BLaER1 (cell line): ENCODE measurements around the gene CPEB1.

Experiments used
- H3K27ac ChIP-seq: shearing (Covaris generic); formaldehyde crosslinking; 2 replicates; pipeline ENCODE4 v1.8.1; 2022
- H3K27me3 ChIP-seq: shearing (Covaris generic); formaldehyde crosslinking; 2 replicates; pipeline ENCODE4 v1.8.1; 2022
- H3K36me3 ChIP-seq: shearing (Covaris generic); formaldehyde crosslinking; 2 replicates; pipeline ENCODE4 v1.8.1; 2022
- H3K4me1 ChIP-seq: shearing (Covaris generic); formaldehyde crosslinking; 2 replicates; pipeline ENCODE4 v1.8.1; 2022
- H3K4me2 ChIP-seq: shearing (Covaris generic); formaldehyde crosslinking; 2 replicates; pipeline ENCODE4 v1.8.1; 2022
- H3K4me3 ChIP-seq: shearing (Covaris generic); formaldehyde crosslinking; 2 replicates; pipeline ENCODE4 v1.8.1; 2022
- H3K9ac ChIP-seq: shearing (Covaris generic); formaldehyde crosslinking; 2 replicates; pipeline ENCODE4 v1.8.1; 2022
- H3K9me3 ChIP-seq: shearing (Covaris generic); formaldehyde crosslinking; 2 replicates; pipeline ENCODE4 v1.8.1; 2022
- H4K20me1 ChIP-seq: shearing (Covaris generic); formaldehyde crosslinking; 2 replicates; pipeline ENCODE4 v1.8.1; 2022
- Cebpa-rat ChIP-seq: shearing (Covaris generic); IDR thresholded peaks from 2 replicates; pipeline ENCODE4 v1.8.1; 2022

The CPEB1 gene

DNA sequence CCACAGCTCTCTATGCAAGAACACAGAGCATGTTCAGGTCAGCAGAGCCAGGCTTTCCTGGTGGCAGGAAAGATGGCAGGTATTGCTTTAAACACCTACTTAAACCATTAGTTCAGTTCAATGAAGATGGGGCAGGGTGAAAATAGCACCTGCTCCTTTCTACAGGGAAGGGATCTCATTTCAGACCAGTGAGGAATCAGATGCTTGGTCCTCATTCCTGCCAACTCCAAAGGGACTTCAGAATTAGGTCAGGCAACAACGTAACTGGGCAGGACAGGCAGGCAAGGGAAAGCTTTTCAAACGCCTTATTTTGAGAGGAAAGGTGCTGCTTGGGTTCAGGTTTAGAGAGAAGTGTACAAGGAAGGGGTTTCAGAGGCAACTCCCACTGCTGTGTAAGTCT is 94.3 kb downstream of the CPEB1 start:
- H3K4me1 ChIP-seq = no peaks in the 10 kb centered on the region
- no peaks in the 10 kb centered on the region for H3K36me3 ChIP-seq
- H3K9me3 ChIP-seq = no peaks in the 10 kb centered on the region
- H3K9ac ChIP-seq = no peak overlapping the region
- no peak overlapping the region for H3K27ac ChIP-seq
- no peak for TF ChIP-seq Cebpa-rat
- H3K4me2 ChIP-seq = no peak overlapping the region
- no peaks in the 10 kb centered on the region for H4K20me1 ChIP-seq
- H3K27me3 ChIP-seq = no peaks in the 10 kb centered on the region
- no peak overlapping the region for H3K4me3 ChIP-seq

DNA sequence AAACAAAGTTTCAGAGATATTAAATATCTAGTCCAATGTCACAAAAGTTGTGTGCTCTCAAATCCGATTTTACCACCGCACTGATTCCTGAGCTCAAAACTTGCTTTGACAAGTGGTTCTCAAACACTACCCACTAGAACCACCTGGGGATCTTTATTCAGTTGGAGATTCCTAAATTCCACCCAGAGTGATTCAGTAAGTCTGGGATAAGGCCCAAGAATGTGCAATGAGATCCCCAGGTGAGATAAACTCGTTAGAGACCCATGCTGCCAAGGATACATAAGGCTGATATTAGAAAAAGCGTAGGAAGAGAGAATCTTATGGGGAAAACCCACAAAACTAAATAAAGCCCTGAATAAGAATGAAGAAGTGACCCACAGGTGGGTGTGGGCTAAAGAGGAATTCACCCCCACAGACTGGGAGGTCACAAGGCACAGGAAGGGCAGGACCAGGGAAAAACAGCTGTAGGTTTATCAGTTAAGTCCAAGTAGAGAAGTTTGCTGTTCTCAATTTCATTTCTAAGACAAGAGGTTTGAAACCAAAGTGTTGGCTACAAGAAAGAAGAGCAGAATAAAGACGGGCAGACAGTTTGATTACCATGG is 95.4 kb downstream of the CPEB1 start:
- no peak for TF ChIP-seq Cebpa-rat
- Histone ChIP-seq H3K27ac (no peak overlapping the region), H3K4me1 (no peaks in the 10 kb centered on the region), H3K27me3 (no peaks in the 10 kb centered on the region), H3K9ac (no peak overlapping the region), H3K4me3 (no peak overlapping the region), H3K9me3 (no peaks in the 10 kb centered on the region), H3K36me3 (no peaks in the 10 kb centered on the region), H3K4me2 (no peak overlapping the region), H4K20me1 (no peaks in the 10 kb centered on the region)

DNA sequence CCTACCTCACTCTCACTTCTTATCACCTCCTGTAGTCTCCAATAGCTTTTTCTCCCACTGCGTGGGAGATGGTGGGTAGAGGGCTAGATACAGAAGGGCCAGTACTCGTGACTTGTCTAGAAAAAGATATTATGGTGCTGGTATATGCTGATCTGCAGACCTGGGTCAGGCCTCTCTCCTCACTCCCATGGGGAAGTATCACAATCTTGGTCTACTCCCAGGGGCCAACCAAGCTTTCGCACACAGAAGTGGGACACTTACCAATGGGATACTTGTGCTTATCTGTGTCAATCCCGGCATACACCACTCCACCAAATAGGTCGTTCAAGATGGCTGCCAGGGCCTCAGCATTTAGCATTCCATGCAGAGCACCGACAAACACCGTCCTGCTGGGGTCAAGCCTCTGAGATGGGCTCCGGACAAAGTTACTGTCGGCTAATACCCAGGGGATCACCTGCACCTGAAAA is 97.9 kb downstream of the CPEB1 start:
- no peak for TF ChIP-seq Cebpa-rat
- no peaks in the 10 kb centered on the region for H3K27me3 ChIP-seq
- H3K4me2 ChIP-seq = no peak overlapping the region
- no peaks in the 10 kb centered on the region for H3K4me1 ChIP-seq
- H3K4me3 ChIP-seq = no peak overlapping the region
- no peaks in the 10 kb centered on the region for H4K20me1 ChIP-seq
- H3K27ac ChIP-seq = no peak overlapping the region
- no peaks in the 10 kb centered on the region for H3K36me3 ChIP-seq
- no peaks in the 10 kb centered on the region for H3K9me3 ChIP-seq
- no peak overlapping the region for H3K9ac ChIP-seq

DNA sequence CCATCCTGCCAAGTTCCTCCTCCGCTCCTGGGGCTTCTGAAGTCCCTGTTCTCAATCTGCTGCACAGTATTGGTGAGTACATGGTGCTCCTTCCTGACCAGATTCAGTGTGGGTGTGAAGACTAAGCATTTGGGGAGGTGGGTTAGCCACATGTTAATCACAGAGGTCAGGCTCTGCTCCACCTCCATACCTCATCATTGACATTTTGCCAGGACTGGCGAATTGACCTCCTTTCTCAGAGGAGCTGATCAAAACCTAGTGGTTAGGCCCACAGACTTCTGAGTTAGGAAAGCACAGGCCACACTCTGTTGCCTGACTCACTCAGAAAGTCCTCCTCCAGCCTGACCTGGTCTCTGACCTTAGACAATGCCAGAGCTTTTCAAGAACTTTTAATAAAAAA is 98.5 kb downstream of the CPEB1 start:
- TF ChIP-seq Cebpa-rat = no peak
- Histone ChIP-seq H3K27me3 (no peaks in the 10 kb centered on the region), H3K4me3 (no peak overlapping the region), H3K36me3 (no peaks in the 10 kb centered on the region), H3K9me3 (no peaks in the 10 kb centered on the region), H3K4me1 (no peaks in the 10 kb centered on the region), H4K20me1 (no peaks in the 10 kb centered on the region), H3K4me2 (no peak overlapping the region), H3K9ac (no peak overlapping the region), H3K27ac (no peak overlapping the region)

DNA sequence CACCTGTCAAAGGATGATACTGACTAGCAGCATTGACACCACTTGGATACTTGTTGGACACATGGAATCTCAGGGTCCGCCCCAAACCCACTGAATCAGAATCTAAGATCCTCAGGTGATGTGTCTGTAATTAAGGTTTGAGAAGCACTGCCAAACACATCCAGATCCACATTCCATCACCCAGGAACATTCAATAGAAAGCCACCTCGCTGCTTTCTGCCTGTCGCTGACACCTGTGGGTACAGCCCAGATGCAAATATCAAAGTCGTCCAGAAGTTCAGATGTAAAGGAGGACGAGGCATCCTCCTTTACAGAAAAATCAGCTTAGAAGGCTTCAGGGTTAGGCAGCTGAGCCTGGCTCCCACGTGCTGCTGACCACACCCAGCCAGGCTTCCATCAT is 101.7 kb downstream of the CPEB1 start:
- Histone ChIP-seq H3K4me2 (no peak overlapping the region), H3K9me3 (no peaks in the 10 kb centered on the region), H3K4me1 (peaks cover 7% of the 10 kb centered on the region), H3K9ac (no peak overlapping the region), H3K36me3 (no peaks in the 10 kb centered on the region), H3K27me3 (no peaks in the 10 kb centered on the region), H3K27ac (no peak overlapping the region), H4K20me1 (no peaks in the 10 kb centered on the region), H3K4me3 (no peak overlapping the region)
- no peak for TF ChIP-seq Cebpa-rat

DNA sequence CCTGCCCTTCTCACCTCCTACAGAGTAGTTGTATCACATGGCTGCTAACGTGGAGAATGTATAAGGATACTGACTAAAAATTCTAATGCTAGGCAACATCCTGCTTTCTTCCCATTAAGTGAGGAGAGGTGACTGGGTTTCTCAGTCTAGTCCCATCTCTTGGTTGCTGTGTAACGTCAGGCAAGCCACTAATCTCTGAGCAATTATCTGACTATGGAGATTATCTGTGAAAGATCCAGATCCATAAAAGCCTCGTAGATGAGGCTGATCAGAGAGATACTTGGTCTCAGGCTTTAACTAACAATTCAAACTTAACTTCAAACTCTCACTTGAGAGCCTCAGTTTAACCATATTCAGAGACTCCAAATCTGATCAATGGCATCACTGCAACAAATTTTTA is 102.2 kb downstream of the CPEB1 start:
- peaks cover 2% of the 10 kb centered on the region for H4K20me1 ChIP-seq
- no peaks in the 10 kb centered on the region for H3K36me3 ChIP-seq
- peaks cover 7% of the 10 kb centered on the region for H3K4me1 ChIP-seq
- H3K27me3 ChIP-seq = no peaks in the 10 kb centered on the region
- no peak overlapping the region for H3K4me3 ChIP-seq
- H3K27ac ChIP-seq = no peak overlapping the region
- no peaks in the 10 kb centered on the region for H3K9me3 ChIP-seq
- H3K9ac ChIP-seq = no peak overlapping the region
- TF ChIP-seq Cebpa-rat = no peak
- H3K4me2 ChIP-seq = no peak overlapping the region

DNA sequence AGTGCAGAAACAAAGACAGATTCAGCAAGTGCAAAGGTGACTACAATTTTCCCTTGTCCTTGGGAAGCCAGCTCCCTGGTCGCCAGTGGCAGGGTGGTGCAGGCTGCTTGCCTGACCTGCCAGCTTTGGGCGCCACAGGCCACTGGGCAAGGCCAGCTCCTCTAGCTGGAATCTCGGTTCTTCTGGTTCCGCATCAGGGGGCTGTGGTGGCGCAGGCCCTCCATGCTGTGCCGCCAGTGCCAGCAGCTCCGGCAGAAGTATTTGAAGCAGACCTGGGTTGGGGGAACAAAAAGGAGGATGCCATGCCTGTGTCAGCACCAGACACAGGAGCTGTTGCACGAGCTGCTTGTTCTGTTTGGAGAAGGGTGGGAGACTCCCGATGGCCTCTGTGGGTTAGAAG is 102.7 kb downstream of the CPEB1 start:
- H4K20me1 ChIP-seq = peaks cover 8% of the 10 kb centered on the region
- H3K4me1 ChIP-seq = peaks cover 7% of the 10 kb centered on the region
- no peak overlapping the region for H3K4me2 ChIP-seq
- no peaks in the 10 kb centered on the region for H3K27me3 ChIP-seq
- H3K4me3 ChIP-seq = no peak overlapping the region
- H3K9me3 ChIP-seq = no peaks in the 10 kb centered on the region
- no peak for TF ChIP-seq Cebpa-rat
- no peak overlapping the region for H3K27ac ChIP-seq
- H3K36me3 ChIP-seq = no peaks in the 10 kb centered on the region
- H3K9ac ChIP-seq = no peak overlapping the region

DNA sequence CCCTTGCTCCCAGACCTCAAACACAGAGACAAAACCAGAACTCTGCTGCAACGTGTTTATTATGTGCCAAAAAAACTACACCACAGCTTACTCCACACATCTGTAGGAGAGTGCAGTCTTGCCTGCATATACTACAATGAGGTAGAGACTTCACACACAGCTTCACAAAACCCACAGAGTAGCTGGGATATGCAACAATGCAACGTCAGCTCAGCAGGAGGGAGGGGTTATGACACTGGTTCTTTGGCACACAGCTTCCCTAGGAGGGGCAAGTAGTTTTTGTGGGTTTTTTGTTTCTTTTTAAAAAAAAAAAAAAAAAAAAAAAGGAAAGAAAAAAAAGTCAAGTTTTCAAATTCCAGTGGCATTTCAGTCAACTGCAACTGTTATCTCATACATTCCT is 104.0 kb downstream of the CPEB1 start:
- H3K4me1 ChIP-seq = peaks cover 15% of the 10 kb centered on the region
- no peaks in the 10 kb centered on the region for H3K9me3 ChIP-seq
- peaks cover 20% of the 10 kb centered on the region for H4K20me1 ChIP-seq
- no peak overlapping the region for H3K4me3 ChIP-seq
- H3K4me2 ChIP-seq = no peak overlapping the region
- H3K36me3 ChIP-seq = peaks cover 8% of the 10 kb centered on the region
- H3K9ac ChIP-seq = no peak overlapping the region
- TF ChIP-seq Cebpa-rat = no peak
- no peaks in the 10 kb centered on the region for H3K27me3 ChIP-seq
- no peak overlapping the region for H3K27ac ChIP-seq

DNA sequence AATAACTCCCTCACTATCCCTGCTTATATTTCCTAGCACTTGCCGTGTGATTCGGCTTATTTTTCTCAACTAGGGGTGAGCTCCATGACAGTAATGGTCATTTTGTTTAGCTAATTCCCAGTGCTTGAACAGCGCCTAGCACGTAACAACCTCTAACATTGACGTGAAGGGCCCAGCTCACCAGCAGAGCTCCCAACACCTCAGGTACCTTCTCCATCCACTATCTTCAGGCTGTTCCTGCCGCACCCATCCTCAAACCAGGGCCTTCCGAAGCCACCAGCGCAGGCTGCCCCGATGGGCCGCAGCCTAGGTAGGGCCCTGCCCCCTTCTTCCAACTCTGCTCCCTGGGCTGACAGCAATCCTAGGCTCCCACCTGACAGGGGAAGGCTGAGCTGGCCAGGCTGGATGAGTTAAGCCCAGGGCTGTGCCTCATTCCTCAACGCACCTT is 106.2 kb downstream of the CPEB1 start:
- peak overlapping the region; percentile 99 for H3K4me3 ChIP-seq
- no peaks in the 10 kb centered on the region for H3K27me3 ChIP-seq
- H3K9ac ChIP-seq = peak overlapping the region; percentile 100
- H3K27ac ChIP-seq = peak overlapping the region; percentile 99
- peaks cover 37% of the 10 kb centered on the region for H3K4me1 ChIP-seq
- peaks cover 42% of the 10 kb centered on the region for H4K20me1 ChIP-seq
- peak overlapping the region; percentile 96 for H3K4me2 ChIP-seq
- no peaks in the 10 kb centered on the region for H3K9me3 ChIP-seq
- TF ChIP-seq Cebpa-rat = no peak
- peaks cover 29% of the 10 kb centered on the region for H3K36me3 ChIP-seq

DNA sequence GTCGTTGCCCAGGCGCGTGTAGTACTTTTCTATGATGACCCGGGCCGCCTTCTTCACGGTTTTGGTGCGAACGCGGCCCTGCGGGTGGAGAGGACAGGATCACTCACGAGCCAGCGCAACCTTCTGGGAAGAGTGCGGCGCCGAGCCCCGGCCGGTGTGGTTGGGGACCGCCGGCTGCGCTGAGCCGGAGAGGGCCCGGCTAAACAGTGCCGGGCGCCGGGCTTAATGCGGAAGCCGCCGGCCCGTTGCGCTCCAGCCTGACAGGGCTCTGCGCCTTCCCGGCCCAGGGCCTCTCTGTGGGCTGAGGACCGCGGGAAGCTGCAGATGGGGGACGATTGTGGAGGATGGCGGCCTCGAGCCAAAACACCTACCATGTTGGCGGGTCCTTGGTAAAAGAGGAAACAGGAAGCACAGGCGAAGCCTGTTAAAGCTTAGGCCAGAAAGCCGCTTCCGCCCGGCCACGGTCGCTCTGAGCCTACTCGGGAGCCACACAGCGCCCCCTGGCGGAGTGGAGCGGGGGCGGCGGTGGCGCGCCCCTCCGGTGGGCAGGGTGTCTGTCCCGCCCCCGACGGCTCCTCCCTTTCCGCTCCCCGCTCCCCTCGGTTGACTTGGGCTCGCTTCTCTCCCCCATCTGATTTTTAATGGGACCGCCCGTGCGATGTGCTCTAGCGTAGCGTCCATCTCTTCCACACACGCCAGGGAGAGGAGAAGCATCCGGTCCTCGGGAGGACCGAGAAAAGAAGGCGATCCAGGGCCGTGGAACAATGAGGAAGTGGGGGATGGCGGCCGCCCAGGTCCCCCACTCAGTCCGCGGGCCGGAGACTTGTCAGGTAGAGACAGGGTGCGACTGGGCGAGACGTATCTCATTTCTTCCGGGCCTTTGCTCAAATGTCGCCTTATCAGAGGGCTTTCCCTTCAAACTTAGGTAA is 106.8 kb downstream of the CPEB1 start, which contains the start of gene RPS17:
Gene RPS17 (minus strand): TSS at position 403 of the 929 bp plus-strand sequence. CDS start 29 bp downstream, at position 374.
- H3K27ac ChIP-seq = peak within 1 kb of the TSS; percentile 99
- peaks cover 41% of the 10 kb centered on the region for H3K4me1 ChIP-seq
- no peak for TF ChIP-seq Cebpa-rat
- H3K4me2 ChIP-seq = peak within 1 kb of the TSS; percentile 96
- H3K36me3 ChIP-seq = peaks cover 36% of the 10 kb centered on the region
- H3K9me3 ChIP-seq = no peaks in the 10 kb centered on the region
- peaks cover 49% of the 10 kb centered on the region for H4K20me1 ChIP-seq
- H3K9ac ChIP-seq = peak within 1 kb of the TSS; percentile 100
- H3K4me3 ChIP-seq = peak within 1 kb of the TSS; percentile 99
- no peaks in the 10 kb centered on the region for H3K27me3 ChIP-seq
